GM18858 (cell line): ENCODE results near the gene PAPPA2.

Experiments
- ATAC-seq: cut with Tn5 transposase; IDR thresholded peaks from one replicate; pipeline ENCODE4 v1.9.1; 2021; ENCODE audit not compliant: unreplicated experiment

The PAPPA2 gene

DNA sequence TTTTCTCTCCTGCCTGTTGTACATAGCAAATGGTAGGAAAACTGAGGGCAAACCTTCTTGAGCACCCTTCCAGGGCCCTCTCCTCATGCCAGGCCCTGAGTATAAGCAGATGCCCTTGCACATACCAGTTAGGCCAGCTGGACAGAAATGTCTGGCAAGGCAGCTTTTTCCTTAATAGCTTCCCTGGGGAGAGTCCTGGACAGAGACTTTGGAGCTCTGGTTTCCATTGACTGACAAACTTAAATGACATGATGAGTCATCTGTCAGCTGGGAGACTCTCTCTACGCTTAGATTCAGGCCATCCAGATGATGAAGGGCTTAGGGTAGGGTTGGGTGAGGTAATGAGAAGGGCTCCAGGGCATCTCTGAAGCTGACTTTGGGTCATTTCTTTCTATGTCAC lies 384.1 kb downstream of the PAPPA2 start:
- ATAC-seq: no peak

DNA sequence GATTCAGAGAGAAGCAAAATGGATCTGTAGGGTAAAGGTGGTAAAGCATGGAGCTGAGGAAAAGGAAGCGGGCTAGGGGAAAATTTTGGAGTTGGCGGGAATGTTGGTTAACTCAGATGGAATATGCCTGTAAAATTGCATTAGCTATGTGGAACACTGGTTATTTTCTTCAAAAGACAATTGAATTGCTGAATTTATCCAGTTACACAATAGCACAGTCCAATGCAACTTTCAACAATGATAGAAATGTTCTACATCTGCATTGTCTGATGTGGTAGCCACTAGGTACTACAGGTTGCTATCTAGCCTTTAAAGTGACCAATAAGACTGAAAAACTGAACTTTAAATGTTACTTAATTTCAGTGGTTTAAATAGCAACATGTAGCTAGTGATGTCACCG lies 386.3 kb downstream of the PAPPA2 start:
- ATAC-seq: no peak

DNA sequence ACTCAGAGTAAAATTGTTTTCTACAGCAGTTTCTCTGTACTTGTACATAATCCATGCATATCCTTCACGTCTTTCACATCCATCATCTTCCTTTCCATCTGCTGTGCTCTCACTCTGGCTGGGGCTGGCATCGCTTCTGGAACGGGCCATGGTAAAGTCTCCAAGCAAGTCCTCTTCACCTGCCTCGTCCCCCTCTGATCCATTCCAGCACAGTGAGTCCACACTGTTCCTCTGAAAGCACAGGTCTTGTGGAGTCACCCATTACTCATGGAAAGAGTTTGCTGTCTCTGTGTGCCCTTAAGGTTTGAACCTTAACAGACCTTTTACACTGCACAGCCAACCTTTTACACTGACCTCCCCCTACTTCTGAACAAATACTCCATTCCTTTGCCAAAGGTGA lies 387.9 kb downstream of the PAPPA2 start:
- no peak for ATAC-seq

GRCh38 chr1:176852124-176852523 lies 389.1 kb downstream of the PAPPA2 start:
- ATAC-seq: no peak

DNA sequence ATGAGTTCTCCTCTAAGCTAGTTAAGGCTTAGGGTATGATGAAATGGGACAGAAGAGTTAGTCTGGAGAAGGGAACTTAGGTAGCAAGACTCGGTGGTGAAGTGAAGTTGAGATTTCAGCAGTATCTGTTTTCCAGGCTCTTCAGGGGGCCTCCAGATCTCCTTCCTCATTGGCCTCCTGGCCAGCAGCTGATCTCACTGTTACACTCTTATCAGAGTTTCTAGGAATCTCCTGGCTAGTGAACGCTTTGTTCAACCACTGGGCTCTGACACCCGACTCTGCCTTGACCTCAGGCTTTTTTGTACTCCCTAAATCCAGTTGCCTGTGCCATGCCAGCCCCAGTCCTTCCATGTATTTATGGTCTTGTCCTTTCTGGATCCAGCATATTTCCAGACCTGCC lies 390.5 kb downstream of the PAPPA2 start:
- ATAC-seq: no peak

DNA sequence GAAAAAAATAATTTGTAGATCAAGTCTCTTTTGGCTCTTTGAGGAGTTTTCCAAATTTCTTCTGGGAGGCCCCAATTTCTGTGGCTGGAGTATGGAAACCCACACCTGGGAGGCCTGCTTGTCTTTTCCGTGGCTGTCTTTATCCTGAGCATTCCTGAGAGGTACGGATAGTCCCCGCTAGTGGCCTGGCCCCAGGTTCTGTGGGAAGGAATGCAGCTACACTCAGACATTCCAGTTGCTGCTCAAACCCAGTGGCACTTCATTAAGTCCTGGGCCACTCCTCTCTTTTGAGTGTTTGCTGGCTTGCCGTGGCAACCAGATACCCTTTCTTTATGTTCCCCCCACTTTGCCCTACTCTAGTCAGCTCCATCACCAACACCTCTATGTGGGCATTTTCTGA lies 391.1 kb downstream of the PAPPA2 start:
- ATAC-seq: no peak

DNA sequence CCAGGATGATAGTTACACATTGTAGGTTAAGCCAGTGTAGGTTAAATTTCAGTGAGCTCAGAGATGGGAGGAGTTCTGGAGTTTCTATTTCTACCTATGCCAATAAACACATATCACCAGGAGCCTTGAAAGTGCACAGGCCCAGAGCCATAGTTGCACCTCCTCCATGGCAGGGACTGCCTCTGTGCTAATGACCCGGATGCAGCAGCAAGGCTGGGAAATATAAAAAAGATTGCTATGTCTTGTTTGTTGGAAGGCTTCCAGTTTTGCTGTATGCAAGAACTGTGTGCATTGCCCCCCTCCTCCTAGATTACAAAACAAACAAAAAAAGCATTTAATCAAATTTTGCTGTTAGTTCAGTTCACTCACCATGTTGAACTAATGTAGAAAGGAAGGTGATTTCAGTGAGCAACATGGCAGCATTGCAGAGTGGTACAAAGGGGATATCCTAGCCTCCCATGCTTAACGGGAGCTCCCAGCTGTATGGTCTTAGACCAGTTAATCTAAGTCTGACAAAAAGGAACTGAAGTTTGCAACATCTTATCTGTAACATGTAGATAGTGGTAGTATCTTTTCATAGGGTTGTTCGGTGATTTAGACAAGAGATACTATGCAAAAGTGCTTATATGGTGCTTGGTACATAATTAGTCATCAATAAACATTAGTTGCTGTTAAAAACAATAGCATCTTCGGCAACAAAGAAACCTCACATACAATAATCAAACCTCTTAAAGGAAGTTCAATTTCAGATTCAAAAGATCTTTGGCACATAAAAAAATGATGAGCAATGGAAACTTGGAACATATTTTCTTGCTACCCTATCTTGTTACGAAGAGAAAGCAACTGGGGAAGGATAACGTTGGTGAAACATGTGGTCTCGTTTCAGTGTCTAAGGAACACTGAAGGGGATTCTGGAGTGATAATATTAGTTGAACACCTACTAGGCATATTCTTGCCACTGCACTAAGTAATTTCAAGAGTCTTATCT lies 392.1 kb downstream of the PAPPA2 start:
- no peak for ATAC-seq

DNA sequence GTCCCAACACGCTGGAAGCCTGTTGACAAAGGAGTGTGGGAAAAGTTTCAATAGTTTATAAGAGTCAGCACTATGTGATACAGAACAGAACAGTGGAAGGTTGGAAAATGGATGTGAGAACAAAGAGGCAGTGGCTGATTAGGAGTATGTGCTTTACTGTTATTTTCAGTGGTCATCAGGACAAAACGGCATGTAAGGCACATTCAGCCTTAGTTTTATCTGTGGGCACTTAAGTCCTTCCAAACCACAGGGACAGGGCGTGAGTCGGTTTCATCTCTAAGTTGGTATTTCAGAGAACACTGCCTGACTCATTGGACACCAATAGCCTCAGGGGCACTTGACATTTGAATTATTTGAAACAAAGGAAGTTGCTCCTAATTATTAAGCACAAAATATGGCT lies 394.7 kb downstream of the PAPPA2 start:
- no peak for ATAC-seq

DNA sequence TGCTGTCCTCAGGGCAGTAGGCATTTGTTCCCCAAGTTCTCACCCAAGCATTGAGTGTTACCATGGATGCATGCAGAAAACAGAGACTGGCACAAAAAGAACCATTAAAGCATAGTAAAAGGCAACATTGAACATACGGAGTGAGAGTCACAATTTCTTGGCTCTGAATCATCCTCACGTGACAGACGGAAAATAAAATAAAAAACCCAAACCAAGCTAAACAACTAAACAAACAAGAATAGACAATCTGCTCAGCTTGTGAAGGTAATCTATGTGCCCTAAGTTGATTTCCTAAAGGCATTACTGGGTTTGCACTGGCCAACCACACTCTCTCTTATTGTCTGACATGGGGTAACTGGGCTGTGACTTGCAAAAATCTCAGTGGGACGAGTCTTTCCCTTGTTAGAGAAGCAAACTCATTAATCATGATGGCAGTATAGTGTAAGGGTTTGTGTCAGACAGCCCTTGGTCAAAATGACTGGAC lies 395.5 kb downstream of the PAPPA2 start:
- ATAC-seq: no peak

GRCh38 chr1:176863613-176864012 lies 400.6 kb downstream of the PAPPA2 start:
- no peak for ATAC-seq

GRCh38 chr1:176864211-176864610 lies 401.2 kb downstream of the PAPPA2 start:
- ATAC-seq: no peak

DNA sequence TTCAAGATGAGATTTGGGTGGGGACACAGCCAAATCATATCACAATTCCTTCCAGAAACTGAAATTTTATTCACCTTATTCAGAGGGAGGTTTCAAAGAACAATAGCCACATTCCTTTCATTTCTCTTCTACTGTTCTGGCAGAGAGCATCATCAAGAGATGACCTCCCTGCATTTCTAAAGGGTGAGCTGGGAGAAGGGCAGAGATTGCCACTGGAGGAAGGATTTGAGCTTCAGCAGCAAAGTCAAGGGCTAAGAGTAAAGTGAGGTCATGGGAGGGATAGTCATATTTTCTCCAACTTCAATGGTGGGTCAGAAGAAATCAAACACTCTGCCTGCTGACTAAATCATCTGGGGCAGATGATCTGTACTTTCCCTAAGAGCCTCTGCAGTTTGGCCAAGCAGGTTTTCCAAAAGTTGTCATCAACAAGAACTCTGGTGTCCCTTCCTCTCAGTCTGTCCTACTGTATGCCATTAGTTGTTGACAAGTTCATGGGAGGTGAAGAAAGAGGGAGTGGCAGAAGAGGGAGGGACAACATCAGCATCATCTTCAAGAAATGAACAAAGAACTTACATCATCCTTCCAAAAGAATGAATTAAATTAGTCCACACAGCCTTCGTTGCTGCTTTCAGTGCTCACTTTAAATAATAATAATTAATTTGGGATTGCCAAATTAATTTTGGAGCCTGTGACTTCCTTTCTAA lies 403.2 kb downstream of the PAPPA2 start:
- no peak for ATAC-seq

- no peak for ATAC-seq
Observed at GRCh38 chr1:176869577-176869976, 406.6 kb downstream of the PAPPA2 start.

DNA sequence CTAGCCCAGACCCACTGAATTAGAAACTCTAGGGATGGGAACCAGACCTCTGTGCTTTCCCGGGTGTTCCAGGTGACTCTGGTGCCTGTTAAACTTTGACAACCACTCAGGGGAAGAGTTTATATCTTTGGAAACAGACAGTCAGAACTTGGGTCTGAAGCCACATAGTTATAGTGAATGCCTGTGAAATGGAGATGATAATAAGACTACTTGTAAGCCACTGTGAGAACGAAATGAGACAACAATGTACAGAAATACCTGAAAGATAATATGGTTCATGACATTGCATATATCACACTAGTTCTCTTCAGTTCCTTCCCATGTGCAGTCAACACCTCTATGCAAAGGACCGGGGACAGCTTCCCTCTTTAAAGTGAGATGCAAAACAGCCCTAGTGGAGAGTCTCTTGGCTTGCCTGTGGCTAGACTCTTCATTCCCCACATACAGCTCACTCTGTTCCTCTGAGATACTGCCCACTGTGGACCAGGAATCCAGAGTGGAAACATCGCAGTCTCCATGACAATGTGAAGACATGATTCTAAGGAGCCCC lies 414.1 kb downstream of the PAPPA2 start:
- ATAC-seq: no peak

DNA sequence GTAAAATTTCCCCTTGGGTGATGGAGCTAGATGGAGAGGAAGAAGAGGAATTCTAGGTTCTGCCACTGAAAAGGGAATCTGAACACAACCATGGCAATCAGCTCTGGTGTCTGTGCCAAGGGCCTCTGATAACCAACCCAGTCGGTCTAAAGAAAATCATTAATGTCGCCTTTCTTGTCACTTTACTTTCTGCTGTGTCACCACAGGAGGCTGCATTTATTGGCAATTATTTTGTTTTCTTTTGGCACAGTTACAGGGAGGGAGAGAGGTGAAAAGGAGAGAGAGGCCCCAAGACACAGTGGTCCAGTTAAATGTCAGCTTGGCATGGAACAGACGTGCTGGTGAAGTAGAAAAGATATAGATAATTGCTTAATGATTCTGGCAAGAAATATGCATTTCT lies 414.6 kb downstream of the PAPPA2 start:
- ATAC-seq: no peak

GRCh38 chr1:176878750-176879536 lies 416.0 kb downstream of the PAPPA2 start:
- ATAC-seq: no peak

DNA sequence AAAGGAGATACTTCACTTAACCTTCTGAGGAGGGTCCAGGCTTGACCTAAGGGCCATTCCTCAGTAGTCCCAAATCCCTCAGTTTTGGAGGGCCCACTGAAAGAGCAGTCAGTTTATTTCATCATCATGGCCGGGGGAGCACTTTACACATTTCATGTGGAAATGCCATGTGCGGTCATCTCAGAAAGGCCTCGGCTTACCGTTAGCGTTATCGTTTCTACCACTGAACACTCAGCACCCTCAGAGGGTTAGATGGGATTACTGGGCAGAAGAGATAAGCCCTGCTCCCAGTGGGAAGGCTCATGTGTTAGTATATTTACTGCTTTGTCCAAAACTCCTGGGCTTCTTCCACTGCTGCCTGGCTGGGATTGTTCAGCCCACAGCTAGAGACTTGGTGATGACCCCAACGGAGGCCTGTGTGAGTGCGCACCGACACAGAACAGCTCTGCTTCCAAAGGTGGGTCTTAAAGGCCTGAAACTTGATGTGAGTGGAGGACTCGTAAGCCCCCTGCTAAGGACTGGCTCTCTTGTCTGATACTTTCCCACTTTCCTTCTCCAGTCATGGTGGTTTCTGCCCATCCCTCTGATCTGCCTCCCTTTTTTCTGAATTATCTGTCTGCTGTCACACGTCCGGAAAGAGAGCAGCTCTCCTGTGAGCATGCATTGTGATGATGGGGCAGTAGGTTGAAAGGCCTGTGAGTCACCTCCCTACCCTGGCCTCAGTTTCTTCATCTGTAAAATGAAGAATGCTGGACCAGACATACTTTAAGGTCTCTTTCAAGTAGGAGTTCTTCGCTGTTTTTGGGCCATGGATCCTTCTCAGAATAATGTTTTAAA lies 417.0 kb downstream of the PAPPA2 start:
- no peak for ATAC-seq

GRCh38 chr1:176880955-176881595 lies 418.1 kb downstream of the PAPPA2 start:
- ATAC-seq: no peak

DNA sequence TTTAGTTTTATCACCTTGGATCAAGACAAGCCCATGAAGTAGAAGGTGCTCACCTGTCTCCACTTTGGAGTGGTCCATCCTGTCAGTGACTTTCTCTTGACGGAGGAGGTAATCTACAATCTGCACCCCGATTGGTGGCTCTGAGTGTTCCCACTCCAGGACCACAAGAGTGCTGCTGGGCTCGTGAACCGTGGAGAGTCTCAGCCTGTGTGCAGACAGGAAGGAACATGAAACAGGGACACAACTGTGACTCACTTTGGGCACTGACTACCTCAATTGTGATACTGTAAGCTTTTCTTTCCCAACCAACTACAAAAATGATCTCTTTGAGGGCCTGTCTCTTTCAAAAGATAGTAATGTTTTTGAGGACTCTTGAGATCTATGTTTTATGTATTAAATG lies 421.3 kb downstream of the PAPPA2 start:
- ATAC-seq: no peak

- no peak for ATAC-seq
Observed at GRCh38 chr1:176884911-176885310, 421.9 kb downstream of the PAPPA2 start.
